Uterus (tissue), 4 donors: ENCODE results near the gene SSNA1. TPM values are rescaled to one million over a fixed set of nuclear protein-coding genes. Genes with fewer than 3 reads are reported as not detected.

ENCODE experiments used
- DNase-seq, 2 donors: peaks; one replicate each; pipeline ENCODE4 v3.0.0-alpha.2; 2019 to 2020
- H3K27ac ChIP-seq, 2 donors: fragments of 200-600 bp; sonication (generic); 1 replicate in 1 of 2; 2 replicates in 1 of 2; pipeline ENCODE4 v1.5.1; 2016 to 2018
- H3K27me3 ChIP-seq, 2 donors: fragments of 200-600 bp; sonication (generic); one replicate each; pipeline ENCODE4 v1.5.1; 2018 to 2019; ENCODE audit warnings: control low read depth in 1 of 2
- H3K36me3 ChIP-seq, 2 donors: fragments of 200-600 bp; sonication (generic); one replicate each; pipeline ENCODE4 v1.5.1; 2019; ENCODE audit warnings: control low read depth in 1 of 2
- H3K4me1 ChIP-seq, 2 donors: fragments of 200-600 bp; sonication (generic); one replicate each; pipeline ENCODE4 v1.5.1; 2018 to 2019; ENCODE audit warnings: control low read depth in 1 of 2
- H3K4me3 ChIP-seq, 2 donors: fragments of 200-600 bp; sonication (generic); 1 replicate in 1 of 2; 2 replicates in 1 of 2; pipeline ENCODE4 v1.5.1; 2018 to 2019; ENCODE audit warnings: mild to moderate bottlenecking in 1 of 2
- H3K9me3 ChIP-seq, 2 donors: fragments of 200-600 bp; sonication (generic); one replicate each; pipeline ENCODE4 v1.5.1; 2019; ENCODE audit warnings: control low read depth in 1 of 2
- CTCF ChIP-seq, 4 experiments: fragments of 200-600 bp in 2 of 4; fragments of 450-650 bp in 2 of 4; sonication (generic) in 2 of 4; IDR thresholded peaks; one replicate each; pipeline ENCODE4 v1.5.1; 2016 to 2019; ENCODE audit warnings: antibody characterized with exemption in 4 of 4, mild to moderate bottlenecking in 2 of 4, moderate library complexity in 1 of 4
- POLR2A ChIP-seq, 2 donors: fragments of 450-650 bp; IDR thresholded peaks; one replicate each; pipeline ENCODE4 v1.6.1; 2016; ENCODE audit warnings: antibody characterized with exemption in 2 of 2, mild to moderate bottlenecking in 1 of 2, moderate library complexity in 1 of 2
- intact Hi-C: fragments of 100-400 bp; cut with DNase I; formaldehyde crosslinking; loops from one replicate; pipeline ENCODE4 v1.15.1; 2023; ENCODE audit warnings: low total_unique reads
- total RNA-seq, 4 donors: library from RNA; depleted of rRNA in 3 of 4; stranded (reverse); fragments of >200 nt in 3 of 4; gene quantifications; one replicate each; pipeline versions ENCODE4 v1.1.0 to v1.2.4, GENCODE V29; 2014 to 2023
- donor health status: DM: yes; HTN: yes; CAD: no.

The SSNA1 gene
- total RNA-seq, 4 donors from 2014 or later = 17.1 to 47.1 (median 40.6) TPM

DNA sequence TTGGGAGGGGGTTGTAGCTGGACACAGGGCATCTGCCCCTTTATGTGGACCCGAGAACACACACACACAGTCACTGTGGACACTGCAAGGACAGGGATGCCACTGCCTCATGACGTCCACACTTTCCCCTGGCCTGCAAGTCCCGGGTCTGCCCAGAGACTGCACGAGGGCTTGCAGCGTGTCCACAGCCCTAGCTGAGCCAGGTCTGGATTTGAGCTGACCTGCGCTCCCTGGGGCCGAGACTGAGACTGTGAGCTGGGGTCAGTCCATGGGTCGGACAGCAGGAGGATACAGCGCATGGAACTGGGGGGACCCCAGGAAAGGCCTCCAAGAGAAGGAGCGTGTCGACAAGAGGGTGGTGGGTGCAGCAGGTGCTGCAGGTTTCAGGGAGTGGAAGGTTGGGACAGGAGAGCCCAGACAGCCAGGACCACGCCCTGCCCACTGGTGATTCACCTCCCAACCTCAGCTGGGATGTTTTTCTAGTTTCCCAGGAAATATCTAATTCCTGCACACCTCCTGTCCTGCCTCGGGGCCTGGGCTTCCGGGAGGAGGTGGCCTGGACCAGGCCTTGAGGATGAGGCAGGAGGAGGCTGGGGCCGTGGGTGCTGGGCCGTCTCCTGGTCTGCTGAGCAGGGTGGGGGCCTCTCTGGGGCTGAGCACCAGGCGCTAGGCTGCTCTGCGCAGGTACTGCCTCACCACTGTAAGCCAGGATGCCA is 38.0 kb downstream of the SSNA1 start:
- Histone ChIP-seq H3K9me3 (no peaks in the 10 kb centered on the region), H3K36me3 (no peaks in the 10 kb centered on the region), H3K4me1 (peaks cover 0 to 11% of the 10 kb centered on the region in 2 donors), H3K27ac (no peak overlapping the region), H3K27me3 (peaks cover 9 to 24% of the 10 kb centered on the region in 2 donors), H3K4me3 (no peak overlapping the region)
- intact Hi-C loops = loop anchor here (10.0 kb wide), 1 partner anchor 112 kb away; the partner anchor contains the start of gene DPP7
- no peak for TF ChIP-seq POLR2A (IDR thresholded peaks at IDR 0.05)
- TF ChIP-seq CTCF (IDR thresholded peaks at IDR 0.05) = no peak
- no peak for DNase-seq

GRCh38 chr9:137227054-137227852 is 38.8 kb downstream of the SSNA1 start, which contains the start of gene RNF224:
TSS of gene RNF224 (plus strand) at chr9:137227502. CDS start at chr9:137228336, 834 bp downstream.
- H3K27me3 ChIP-seq = peaks cover 9 to 24% of the 10 kb centered on the region in 2 donors
- H3K9me3 ChIP-seq = no peaks in the 10 kb centered on the region
- peaks cover 0 to 8% of the 10 kb centered on the region in 2 donors for H3K4me1 ChIP-seq
- no peak within 1 kb of the TSS for H3K4me3 ChIP-seq
- peak; percentile 56 to 66 for DNase-seq
- no peaks in the 10 kb centered on the region for H3K36me3 ChIP-seq
- intact Hi-C loops = loop anchor here (10.0 kb wide), 1 partner anchor 112 kb away; the partner anchor contains the start of gene DPP7
- peak in 1 of 2 donors; percentile 14 for TF ChIP-seq POLR2A (IDR thresholded peaks at IDR 0.05)
- peak; percentile 62 to 87 (median 80) for TF ChIP-seq CTCF (IDR thresholded peaks at IDR 0.05)
- H3K27ac ChIP-seq = no peak within 1 kb of the TSS

GRCh38 chr9:137227853-137228505 is 39.5 kb downstream of the SSNA1 start:
- H3K4me3 ChIP-seq = no peak overlapping the region
- no peak for DNase-seq
- H3K27ac ChIP-seq = no peak overlapping the region
- H3K36me3 ChIP-seq = no peaks in the 10 kb centered on the region
- H3K9me3 ChIP-seq = no peaks in the 10 kb centered on the region
- H3K27me3 ChIP-seq = peaks cover 9 to 27% of the 10 kb centered on the region in 2 donors
- intact Hi-C loops = loop anchor here (10.0 kb wide), 1 partner anchor 113 kb away; the partner anchor contains the start of gene DPP7
- TF ChIP-seq CTCF (IDR thresholded peaks at IDR 0.05) (no peak), POLR2A (IDR thresholded peaks at IDR 0.05) (no peak)
- peaks cover 0 to under 1% of the 10 kb centered on the region in 2 donors for H3K4me1 ChIP-seq

- Histone ChIP-seq H3K4me1 (no peaks in the 10 kb centered on the region), H3K27ac (no peak overlapping the region), H3K36me3 (no peaks in the 10 kb centered on the region), H3K9me3 (no peaks in the 10 kb centered on the region), H3K4me3 (no peak overlapping the region), H3K27me3 (peaks cover 9 to 29% of the 10 kb centered on the region in 2 donors)
- intact Hi-C loops = loop anchor here (10.0 kb wide), 1 partner anchor 114 kb away; the partner anchor contains the start of gene DPP7
- TF ChIP-seq POLR2A (IDR thresholded peaks at IDR 0.05) = no peak
- no peak for TF ChIP-seq CTCF (IDR thresholded peaks at IDR 0.05)
- DNase-seq = no peak
Observed at GRCh38 chr9:137228506-137228967, 40.1 kb downstream of the SSNA1 start.
